Measurements from ENCODE around the gene SLC12A8. TPM values are rescaled to one million over a fixed set of nuclear protein-coding genes. Genes with fewer than 3 reads are reported as not detected.

The SLC12A8 gene
- total and polyA plus RNA-seq, 2 of the 13 experiments (the other 11 are each of a cell fraction or from before 2014, with no cell fraction given): 0.44 to 0.71 TPM

DNA sequence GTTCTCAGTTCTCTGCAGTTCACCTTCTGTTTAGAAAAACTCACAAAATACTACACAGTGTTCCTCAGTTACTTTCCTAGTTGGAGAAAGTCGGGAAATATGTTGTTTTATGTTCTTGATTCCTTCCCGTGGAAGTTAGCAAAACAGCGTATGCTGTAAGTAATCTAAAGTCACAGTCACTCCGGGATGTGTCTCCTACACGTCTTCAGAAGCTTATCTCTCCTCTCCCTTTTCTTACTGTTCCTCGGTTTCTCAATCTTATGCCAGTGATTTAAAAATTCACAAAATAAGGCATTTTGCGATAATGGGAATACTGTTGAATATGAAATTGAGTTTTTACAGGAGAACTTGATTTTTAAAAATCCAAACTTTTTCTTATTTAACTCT, 158.5 kb downstream of the SLC12A8 start:
- FAIRE-seq (no peak), ATAC-seq (no peak), DNase-seq (ENCODE audit: low spot score) (no peak)
- peaks cover 0 to 23% of the 10 kb centered on the region in 2 experiments; a peak in 4 of 5 replicates for H3K27me3 ChIP-seq (ENCODE audit: control insufficient read depth in 1 of 2, insufficient read depth in 2 of 2, low read length in 2 of 2)
- BruUV-seq (replicated peaks): no TSS peak
- peaks cover 18% of the 10 kb centered on the region for H4K20me1 ChIP-seq (ENCODE audit: insufficient read depth, low read length)
- H3K9ac ChIP-seq (ENCODE audit: insufficient read depth, low read depth, low read length): peak overlapping the region; percentile 23; the same call in 1 of the 2 replicates
- peak overlapping the region; percentile 69 for H3K27ac ChIP-seq (ENCODE audit: extremely low read length, insufficient read depth, low read length)
- POLR2A ChIA-PET: interaction anchor here (0.6 to 3.1 kb wide), 4 partner anchors 9 to 527 kb away, joined by 3 to 25 read pairs (median 11); no protein-coding TSS in a partner anchor
- H3K4me3 ChIP-seq (replicated peaks in 1 of 3; ENCODE audit: insufficient read depth in 1 of 3, low read depth in 2 of 3, low read length in 3 of 3): peak overlapping the region; percentile 79 to 92 (median 82); a peak in 5 of 6 replicates
- peaks cover 33% of the 10 kb centered on the region for H3K79me2 ChIP-seq (ENCODE audit: insufficient read depth, low read length)
- TF ChIP-seq, protein P1, sequence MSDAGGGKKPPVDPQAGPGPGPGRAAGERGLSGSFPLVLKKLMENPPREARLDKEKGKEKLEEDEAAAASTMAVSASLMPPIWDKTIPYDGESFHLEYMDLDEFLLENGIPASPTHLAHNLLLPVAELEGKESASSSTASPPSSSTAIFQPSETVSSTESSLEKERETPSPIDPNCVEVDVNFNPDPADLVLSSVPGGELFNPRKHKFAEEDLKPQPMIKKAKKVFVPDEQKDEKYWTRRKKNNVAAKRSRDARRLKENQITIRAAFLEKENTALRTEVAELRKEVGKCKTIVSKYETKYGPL (CRISPR knock-in tag; IDR thresholded peaks at IDR 0.05): no peak
- 0 out of 2 replicates have a peak, but pooled peaks have one; percentile 41 for TF ChIP-seq ATF1 (CRISPR knock-in tag; IDR thresholded peaks at IDR 0.05)
- 67% methylated on average over 7 of the region's 7 CpGs for WGBS (ENCODE audit: low lambda C conversion rate)
- intact Hi-C loops (cut with micrococcal nuclease; ENCODE audit: unreplicated experiment) (loop anchor here (1.0 to 10.0 kb wide), 3 partner anchors 9 to 101 kb away; no protein-coding TSS in a partner anchor), in situ Hi-C loops (cut with HindIII; ENCODE audit: extremely low pct_ligation_motif_present, low pct_unique_long_range_greater_than_20kb) (loop anchor here (5.0 kb wide), 1 partner anchor 52 kb away; no protein-coding TSS in a partner anchor)
- CTCF ChIA-PET (ENCODE audit: low intra/inter-chr PET ratio, low total read pairs): no interaction called here
- peak overlapping the region; percentile 95 for H3K4me2 ChIP-seq (ENCODE audit: low read depth, low read length)
- H2AFZ ChIP-seq (ENCODE audit: low read length): no peak overlapping the region
- H3K36me3 ChIP-seq (replicated peaks in 1 of 2; ENCODE audit: control insufficient read depth in 1 of 2, insufficient read depth in 2 of 2, low read length in 2 of 2): peaks cover 6 to 29% of the 10 kb centered on the region in 2 experiments; a peak in 4 of 5 replicates
- peaks cover 52% of the 10 kb centered on the region for H3K4me1 ChIP-seq (ENCODE audit: insufficient read depth, low read length)
- H3K9me3 ChIP-seq (ENCODE audit: low read length): no peaks in the 10 kb centered on the region

DNA sequence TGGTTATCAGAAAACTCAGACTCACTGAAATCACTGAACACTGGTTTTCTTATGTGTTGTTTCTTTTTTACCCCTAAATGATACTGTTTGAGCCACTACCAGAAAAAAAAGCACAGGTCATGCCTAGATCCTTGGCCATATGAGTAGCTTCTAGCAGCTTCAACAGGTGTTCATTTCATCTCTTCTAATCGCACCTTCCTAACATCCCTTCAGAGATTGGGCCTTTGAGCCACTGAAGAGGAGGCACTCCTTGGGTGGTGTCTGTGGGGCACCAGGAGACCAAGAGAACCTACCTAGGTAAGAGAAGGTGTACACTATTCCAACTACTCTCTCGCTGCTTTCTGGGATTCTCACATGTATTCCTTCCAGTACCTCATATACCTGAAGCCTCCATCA, 159.2 kb downstream of the SLC12A8 start:
- CTCF ChIA-PET (ENCODE audit: low intra/inter-chr PET ratio, low total read pairs): no interaction called here
- DNase-seq (ENCODE audit: low spot score) (no peak), ATAC-seq (no peak), FAIRE-seq (no peak)
- POLR2A ChIA-PET: interaction anchor here (1.1 to 3.1 kb wide), 3 partner anchors 8 to 51 kb away, joined by 5 to 25 read pairs (median 17); no protein-coding TSS in a partner anchor
- Histone ChIP-seq H2AFZ (ENCODE audit: low read length) (no peak overlapping the region), H3K79me2 (ENCODE audit: insufficient read depth, low read length) (peaks cover 33% of the 10 kb centered on the region), H3K27me3 (ENCODE audit: control insufficient read depth in 1 of 2, insufficient read depth in 2 of 2, low read length in 2 of 2) (peaks cover 0 to 17% of the 10 kb centered on the region in 2 experiments; a peak in 4 of 5 replicates), H3K36me3 (replicated peaks in 1 of 2; ENCODE audit: control insufficient read depth in 1 of 2, insufficient read depth in 2 of 2, low read length in 2 of 2) (peaks cover 6 to 36% of the 10 kb centered on the region in 2 experiments; a peak in 4 of 5 replicates), H4K20me1 (ENCODE audit: insufficient read depth, low read length) (peaks cover 18% of the 10 kb centered on the region), H3K27ac (ENCODE audit: extremely low read length, insufficient read depth, low read length) (peak overlapping the region; percentile 6), H3K9me3 (ENCODE audit: low read length) (no peaks in the 10 kb centered on the region), H3K9ac (ENCODE audit: insufficient read depth, low read depth, low read length) (peak overlapping the region; percentile 23; the same call in 1 of the 2 replicates), H3K4me1 (ENCODE audit: insufficient read depth, low read length) (peaks cover 45% of the 10 kb centered on the region), H3K4me3 (replicated peaks in 1 of 3; ENCODE audit: insufficient read depth in 1 of 3, low read depth in 2 of 3, low read length in 3 of 3) (peak overlapping the region in 1 of 3 experiments; percentile 82; a peak in 1 of 6 replicates), H3K4me2 (ENCODE audit: low read depth, low read length) (peak overlapping the region; percentile 95)
- intact Hi-C loops (cut with micrococcal nuclease; ENCODE audit: unreplicated experiment): loop anchor here (10.0 kb wide), 1 partner anchor 101 kb away; no protein-coding TSS in a partner anchor
- no TSS peak for BruUV-seq (replicated peaks)
- 0 out of 2 replicates have a peak, but pooled peaks have one; percentile 30 for TF ChIP-seq RBFOX2 (IDR thresholded peaks at IDR 0.05; ENCODE audit: low read depth, low read length)
- peak in 1 of 2 experiments; percentile 19; a peak in 1 of 4 replicates for TF ChIP-seq POLR2A (IDR thresholded peaks at IDR 0.05; ENCODE audit: insufficient read depth in 1 of 2, low read depth in 2 of 2, low read length in 2 of 2)
- TF ChIP-seq KDM1A (CRISPR knock-in tag; IDR thresholded peaks at IDR 0.05): no peak
- WGBS (ENCODE audit: low lambda C conversion rate): 89% methylated on average over 2 of the region's 2 CpGs
- in situ Hi-C loops (cut with HindIII; ENCODE audit: extremely low pct_ligation_motif_present, low pct_unique_long_range_greater_than_20kb): loop anchor here (5.0 kb wide), 1 partner anchor 51 kb away; no protein-coding TSS in a partner anchor

Data from HepG2 (cell line).